Stomach smooth muscle (tissue), 2 donors: ENCODE results near the gene KRT28.

Experiments
- H3K27ac ChIP-seq: one replicate; pipeline ENCODE4 v1.7.0; 2013; ENCODE audit warnings: mild to moderate bottlenecking, low read length, inconsistent platforms
- H3K27me3 ChIP-seq, 2 donors: one replicate each; pipeline ENCODE4 v1.7.0; 2013; ENCODE audit warnings: low read length in 2 of 2; ENCODE audit not compliant: insufficient read depth in 2 of 2, control insufficient read depth in 1 of 2
- H3K36me3 ChIP-seq, 2 donors: one replicate each; pipeline ENCODE4 v1.7.0; 2013; ENCODE audit warnings: low read length in 2 of 2; ENCODE audit not compliant: control insufficient read depth in 2 of 2, insufficient read depth in 2 of 2
- H3K4me1 ChIP-seq: one replicate; pipeline ENCODE4 v1.7.0; 2013; ENCODE audit warnings: low read length; ENCODE audit not compliant: control insufficient read depth, insufficient read depth
- H3K4me3 ChIP-seq, 2 donors: one replicate each; pipeline ENCODE4 v1.7.0; 2013; ENCODE audit warnings: low read length in 2 of 2
- H3K9ac ChIP-seq, 2 donors: one replicate each; pipeline ENCODE4 v1.7.0; 2013; ENCODE audit warnings: low read length in 2 of 2, mild to moderate bottlenecking in 1 of 2
- H3K9me3 ChIP-seq, 2 donors: one replicate each; pipeline ENCODE4 v1.7.0; 2013; ENCODE audit warnings: low read length in 2 of 2; ENCODE audit not compliant: control insufficient read depth in 2 of 2
- donor health status: healthy.
- donor health status: Pancreatic carcinoma.

Gene KRT28, protein sequence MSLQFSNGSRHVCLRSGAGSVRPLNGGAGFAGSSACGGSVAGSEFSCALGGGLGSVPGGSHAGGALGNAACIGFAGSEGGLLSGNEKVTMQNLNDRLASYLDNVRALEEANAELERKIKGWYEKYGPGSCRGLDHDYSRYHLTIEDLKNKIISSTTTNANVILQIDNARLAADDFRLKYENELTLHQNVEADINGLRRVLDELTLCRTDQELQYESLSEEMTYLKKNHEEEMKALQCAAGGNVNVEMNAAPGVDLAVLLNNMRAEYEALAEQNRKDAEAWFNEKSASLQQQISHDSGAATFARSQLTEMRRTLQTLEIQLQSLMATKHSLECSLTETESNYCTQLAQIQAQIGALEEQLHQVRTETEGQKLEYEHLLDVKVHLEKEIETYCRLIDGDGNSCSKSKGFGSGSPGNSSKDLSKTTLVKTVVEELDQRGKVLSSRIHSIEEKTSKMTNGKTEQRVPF

DNA sequence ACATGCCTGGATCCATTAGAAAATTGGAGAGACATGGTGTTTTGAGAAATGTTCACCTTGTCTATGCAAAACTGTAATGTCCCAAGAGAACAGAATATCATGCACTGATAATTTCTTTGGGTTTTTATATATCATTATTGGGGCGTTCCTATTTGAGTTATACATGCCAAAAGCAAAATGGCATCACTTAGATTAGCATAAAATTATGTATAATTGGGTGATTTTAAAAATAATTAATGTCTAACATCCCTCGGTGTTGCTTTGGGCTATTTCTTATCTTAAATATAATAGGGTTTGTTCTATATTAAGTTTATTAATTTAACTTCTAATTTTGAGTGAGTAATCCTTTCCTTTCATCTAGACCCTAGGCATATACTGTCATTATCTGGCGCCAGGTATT, at the start of gene KRT28:
TSS of gene KRT28 (minus strand) at position 101 of the 400 bp plus-strand sequence. CDS start at position 35, 66 bp downstream.
- Histone ChIP-seq H3K4me3 (no peak within 1 kb of the TSS), H3K27me3 (peaks cover 22 to 28% of the 10 kb centered on the region in 2 donors), H3K9ac (no peak within 1 kb of the TSS), H3K36me3 (no peaks in the 10 kb centered on the region), H3K27ac (no peak within 1 kb of the TSS), H3K4me1 (no peaks in the 10 kb centered on the region), H3K9me3 (no peaks in the 10 kb centered on the region)

DNA sequence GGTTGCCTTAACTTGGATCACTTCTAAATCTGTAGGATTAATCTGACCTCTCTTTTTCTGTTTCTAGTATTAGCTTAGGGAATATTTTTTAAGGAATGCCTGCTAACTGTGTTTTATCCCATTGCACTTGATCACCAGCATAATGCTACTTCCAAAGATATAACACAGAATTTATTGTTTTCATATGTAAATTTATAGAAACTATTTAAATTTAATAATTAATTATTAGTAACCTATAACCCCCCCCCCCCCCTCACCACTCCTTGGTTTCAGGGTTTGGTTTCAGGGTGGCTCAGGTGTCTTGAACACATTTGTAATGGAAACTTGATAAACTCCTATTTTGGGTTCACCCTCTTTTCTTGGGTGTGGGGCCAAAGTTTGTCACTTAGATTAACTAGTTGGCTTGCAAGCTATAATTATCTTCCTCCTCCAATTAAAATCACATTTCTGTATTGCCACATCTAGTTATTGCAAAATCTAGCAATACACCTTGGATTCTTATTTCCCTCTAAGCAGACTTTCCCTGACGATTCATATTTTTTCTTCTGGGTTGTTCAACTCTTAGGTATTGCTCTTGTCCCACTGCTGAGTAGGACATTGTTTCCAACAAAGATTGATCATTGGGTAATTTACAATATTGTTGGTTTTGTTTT, 49.0 kb upstream of the KRT28 start:
- no peak overlapping the region for H3K4me3 ChIP-seq
- H3K36me3 ChIP-seq, result no peaks in the 10 kb centered on the region
- H3K27ac ChIP-seq, result no peak overlapping the region
- no peak overlapping the region for H3K9ac ChIP-seq
- H3K9me3 ChIP-seq, result no peaks in the 10 kb centered on the region
- no peaks in the 10 kb centered on the region for H3K27me3 ChIP-seq
- no peaks in the 10 kb centered on the region for H3K4me1 ChIP-seq

DNA sequence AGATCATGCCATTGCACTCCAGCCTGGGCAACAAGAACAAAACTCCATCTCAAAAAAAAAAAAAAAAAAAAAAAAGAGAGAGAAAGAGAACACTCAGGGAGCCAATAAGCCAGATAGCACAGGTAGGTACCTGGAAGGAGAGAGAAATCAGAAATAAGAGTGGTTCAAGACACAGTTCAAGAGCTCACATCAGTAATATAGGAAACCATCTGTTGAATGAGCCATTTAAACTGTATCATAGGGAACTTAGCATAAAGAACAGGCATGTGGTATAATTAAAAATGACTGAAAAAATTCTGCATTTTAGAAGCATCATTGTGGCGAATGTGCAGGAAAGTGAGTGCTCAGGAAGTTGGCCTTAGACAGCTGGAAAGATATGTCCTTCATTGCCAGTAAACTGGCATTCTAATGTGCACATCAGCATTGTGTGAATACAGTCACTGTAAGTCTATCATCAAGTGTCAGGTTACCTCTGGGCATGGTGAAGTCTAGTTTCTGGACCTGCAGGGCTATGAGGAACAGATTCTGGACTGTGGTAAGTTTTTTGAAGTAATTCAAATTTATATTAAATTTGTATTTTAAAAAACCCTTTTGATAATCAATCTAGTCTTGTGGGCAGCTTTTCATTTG, 46.9 kb upstream of the KRT28 start:
- H3K27me3 ChIP-seq, result no peaks in the 10 kb centered on the region

DNA sequence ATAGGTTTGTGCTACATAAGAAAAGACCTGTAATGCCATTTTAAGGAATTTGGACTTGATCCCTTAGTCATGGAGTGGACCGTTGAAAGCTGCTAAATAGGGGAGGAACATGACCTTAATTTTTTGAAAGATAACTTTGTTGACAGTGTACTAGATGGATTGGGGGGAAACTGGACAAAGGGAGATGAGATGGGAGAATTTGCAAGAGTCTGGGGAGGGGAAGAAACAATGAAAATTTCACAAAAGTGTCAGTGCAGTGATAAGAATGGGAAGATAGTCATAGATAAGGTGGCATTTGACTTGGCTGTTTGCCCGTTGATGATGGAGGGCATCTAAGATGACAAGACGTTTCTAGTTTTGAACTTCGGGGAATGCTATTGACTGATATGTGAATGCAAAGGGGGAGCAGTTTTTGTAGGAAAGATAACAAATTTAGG, 44.9 kb upstream of the KRT28 start:
- no peak overlapping the region for H3K4me3 ChIP-seq
- no peaks in the 10 kb centered on the region for H3K4me1 ChIP-seq
- H3K27ac ChIP-seq, result no peak overlapping the region
- no peaks in the 10 kb centered on the region for H3K27me3 ChIP-seq
- H3K9ac ChIP-seq, result no peak overlapping the region
- H3K9me3 ChIP-seq, result no peaks in the 10 kb centered on the region
- H3K36me3 ChIP-seq, result no peaks in the 10 kb centered on the region

More for the DNA sequence above, 46.9 kb upstream of the KRT28 start:
- Histone ChIP-seq H3K9me3 (no peaks in the 10 kb centered on the region), H3K4me3 (no peak overlapping the region), H3K27ac (no peak overlapping the region), H3K9ac (no peak overlapping the region), H3K4me1 (no peaks in the 10 kb centered on the region), H3K36me3 (no peaks in the 10 kb centered on the region)

DNA sequence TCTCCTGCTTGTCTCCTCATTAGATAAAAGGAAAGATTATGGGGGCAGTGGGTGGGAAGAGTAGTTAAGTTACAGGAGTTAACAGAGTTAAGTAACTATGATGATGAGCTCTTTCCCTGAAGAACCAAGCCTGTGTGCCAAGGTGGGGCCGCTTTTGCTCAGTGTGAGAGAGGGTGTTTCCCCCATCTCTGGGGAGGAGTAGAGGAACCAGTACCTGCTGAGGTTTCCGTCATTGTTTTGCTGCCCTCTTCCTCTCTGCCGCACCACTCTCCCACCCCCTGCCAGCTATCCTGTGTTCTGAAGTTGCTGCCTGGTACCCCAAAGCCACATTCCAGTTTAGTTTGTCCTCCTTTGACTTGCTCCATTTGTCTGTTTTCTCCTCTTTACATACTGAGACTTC, 43.5 kb upstream of the KRT28 start:
- no peak overlapping the region for H3K9ac ChIP-seq
- H3K4me1 ChIP-seq, result no peaks in the 10 kb centered on the region
- H3K27ac ChIP-seq, result no peak overlapping the region
- H3K9me3 ChIP-seq, result no peaks in the 10 kb centered on the region
- H3K4me3 ChIP-seq, result no peak overlapping the region
- no peaks in the 10 kb centered on the region for H3K27me3 ChIP-seq
- H3K36me3 ChIP-seq, result no peaks in the 10 kb centered on the region

DNA sequence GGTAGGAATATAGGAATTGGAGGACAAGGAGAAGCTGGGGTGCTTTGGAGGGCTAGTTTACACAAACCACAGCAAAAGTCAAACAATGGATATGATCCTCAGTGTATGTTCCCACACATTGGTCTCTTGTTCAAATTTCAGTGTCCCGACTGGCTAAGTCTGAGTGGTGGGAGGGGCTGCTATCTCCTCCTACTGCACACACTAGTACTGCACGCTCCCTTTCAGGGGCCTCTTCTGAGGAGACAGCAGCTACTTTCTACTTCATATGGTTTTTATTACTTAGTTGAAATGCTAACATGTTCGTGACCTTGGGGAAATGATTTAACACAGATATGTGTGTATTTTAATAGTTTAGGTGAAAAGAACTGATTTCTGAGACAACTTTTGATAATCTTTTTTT, 41.5 kb upstream of the KRT28 start:
- Histone ChIP-seq H3K4me3 (no peak overlapping the region), H3K36me3 (no peaks in the 10 kb centered on the region), H3K27ac (no peak overlapping the region), H3K27me3 (no peaks in the 10 kb centered on the region), H3K4me1 (no peaks in the 10 kb centered on the region), H3K9me3 (no peaks in the 10 kb centered on the region), H3K9ac (no peak overlapping the region)

DNA sequence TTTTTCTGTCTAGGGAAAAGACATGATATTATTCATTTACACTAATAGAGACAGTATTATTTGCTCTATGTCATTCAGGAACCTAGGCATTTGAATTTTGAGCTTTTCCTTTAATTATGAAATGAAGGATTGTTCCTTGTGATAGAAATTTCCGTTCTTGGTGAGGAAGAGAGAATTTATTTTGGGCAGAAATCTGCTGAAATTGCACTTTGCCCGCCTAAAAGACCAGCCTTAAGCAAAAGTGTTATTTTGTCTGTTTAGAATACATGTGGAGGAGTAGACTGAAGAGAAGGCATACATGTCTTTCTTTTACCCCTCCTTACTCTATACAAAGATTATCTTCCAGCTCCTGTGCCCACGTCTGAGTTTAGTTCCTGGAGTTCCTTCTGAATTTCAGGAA, 39.4 kb upstream of the KRT28 start:
- Histone ChIP-seq H3K27ac (no peak overlapping the region), H3K4me3 (no peak overlapping the region), H3K27me3 (no peaks in the 10 kb centered on the region), H3K36me3 (peaks cover 3% of the 10 kb centered on the region in 2 donors), H3K9ac (no peak overlapping the region), H3K4me1 (no peaks in the 10 kb centered on the region), H3K9me3 (no peaks in the 10 kb centered on the region)

DNA sequence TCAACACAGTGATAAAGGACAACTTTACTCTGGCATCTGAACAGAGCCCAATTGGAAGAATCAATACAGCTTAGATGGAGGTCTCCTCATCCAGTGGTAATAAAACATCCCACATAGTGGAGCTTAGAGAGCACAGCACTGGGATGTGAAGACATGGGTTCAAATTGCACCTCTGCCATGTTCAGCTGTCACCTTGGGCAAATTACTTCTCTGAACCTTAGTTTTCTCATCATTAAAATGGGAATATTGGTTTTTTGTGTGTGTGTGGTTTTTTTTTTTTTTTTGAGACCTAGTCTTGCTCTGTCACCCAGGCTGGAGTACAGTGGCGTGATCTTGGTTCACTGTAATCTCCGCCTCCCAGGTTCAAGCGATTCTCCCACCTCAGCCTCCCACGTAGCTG, 36.3 kb upstream of the KRT28 start:
- H3K27me3 ChIP-seq, result no peaks in the 10 kb centered on the region
- H3K4me1 ChIP-seq, result no peaks in the 10 kb centered on the region
- H3K27ac ChIP-seq, result no peak overlapping the region
- no peak overlapping the region for H3K9ac ChIP-seq
- no peaks in the 10 kb centered on the region for H3K9me3 ChIP-seq
- peaks cover 3% of the 10 kb centered on the region in 2 donors for H3K36me3 ChIP-seq
- no peak overlapping the region for H3K4me3 ChIP-seq

DNA sequence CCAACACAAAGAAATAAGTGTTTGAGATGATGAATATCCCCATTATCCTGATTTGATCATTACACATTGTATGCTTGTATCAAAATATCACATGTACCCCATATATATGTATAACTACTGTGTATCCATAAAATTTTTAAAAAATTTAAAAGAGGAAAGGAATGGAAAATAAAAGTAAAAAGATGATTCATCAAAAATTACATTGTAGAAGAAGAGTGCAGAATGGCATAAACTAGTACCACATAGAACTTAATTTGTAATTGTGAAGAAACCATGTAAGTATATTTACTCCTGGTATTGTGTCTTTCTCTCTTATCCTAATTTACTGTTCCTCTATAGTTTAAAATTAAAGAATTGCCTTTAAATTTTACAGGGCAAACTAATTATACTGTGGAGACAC, 34.1 kb upstream of the KRT28 start:
- Histone ChIP-seq H3K9me3 (no peaks in the 10 kb centered on the region), H3K27me3 (no peaks in the 10 kb centered on the region), H3K36me3 (peaks cover 3% of the 10 kb centered on the region in 2 donors), H3K4me1 (no peaks in the 10 kb centered on the region), H3K4me3 (no peak overlapping the region), H3K9ac (no peak overlapping the region), H3K27ac (no peak overlapping the region)

DNA sequence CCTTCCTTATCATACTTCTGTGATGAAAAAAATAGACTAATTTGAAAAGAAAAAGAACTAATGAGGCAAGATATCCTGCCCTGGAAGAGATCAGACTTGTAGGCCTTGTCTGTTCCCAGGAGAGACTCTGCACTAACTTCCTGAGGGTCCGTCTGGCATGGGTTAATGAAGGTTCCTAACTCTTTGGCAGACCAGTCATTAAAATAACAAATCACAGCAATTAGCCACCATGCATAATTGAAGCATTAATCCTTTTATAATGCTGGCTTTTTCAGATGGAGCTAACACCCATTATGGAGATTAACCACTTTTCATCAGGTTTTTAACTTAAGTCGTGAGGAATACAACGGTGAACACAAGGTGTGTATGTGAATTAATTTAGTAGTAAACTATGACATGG, 33.1 kb upstream of the KRT28 start:
- H3K27ac ChIP-seq, result no peak overlapping the region

More for the DNA sequence above, 33.1 kb upstream of the KRT28 start:
- peaks cover 3% of the 10 kb centered on the region in 2 donors for H3K36me3 ChIP-seq
- no peaks in the 10 kb centered on the region for H3K9me3 ChIP-seq
- no peaks in the 10 kb centered on the region for H3K27me3 ChIP-seq
- no peaks in the 10 kb centered on the region for H3K4me1 ChIP-seq
- H3K9ac ChIP-seq, result no peak overlapping the region
- no peak overlapping the region for H3K4me3 ChIP-seq
